Astrocyte (in vitro differentiated cells and primary cell): ENCODE data around the gene HAS3. TPM values are rescaled to one million over a fixed set of nuclear protein-coding genes. Genes with fewer than 3 reads are reported as not detected.

Source experiments
- DNase-seq: peaks from one replicate; pipeline ENCODE4 v3.0.0-alpha.2; 2010; ENCODE audit warnings: low read depth
- FAIRE-seq: peaks from 2 replicates; lab custom pipeline; 2011; peaks lifted over from hg19 to GRCh38; lab: Jason Lieb, UNC
- H2AFZ ChIP-seq: 2 replicates; pipeline ENCODE4 v1.6.0; 2012; ENCODE audit warnings: low read depth, low read length, inconsistent platforms
- H3K27ac ChIP-seq: 2 replicates; pipeline ENCODE4 v1.5.1; 2011; ENCODE audit warnings: low read depth, low read length, inconsistent platforms
- H3K27me3 ChIP-seq: 2 replicates; pipeline ENCODE4 v1.6.0; 2011; ENCODE audit warnings: low read length, inconsistent platforms; ENCODE audit not compliant: insufficient read depth
- H3K36me3 ChIP-seq: 2 replicates; pipeline ENCODE4 v1.5.1; 2011; ENCODE audit warnings: low read length, inconsistent platforms; ENCODE audit not compliant: insufficient read depth
- H3K4me1 ChIP-seq: 2 replicates; pipeline ENCODE4 v1.5.1; 2011; ENCODE audit warnings: low read length, inconsistent platforms; ENCODE audit not compliant: insufficient read depth
- H3K4me2 ChIP-seq: 2 replicates; pipeline ENCODE4 v1.6.0; 2012; ENCODE audit warnings: low read length, inconsistent platforms
- H3K4me3 ChIP-seq: 2 replicates; pipeline ENCODE4 v1.5.1; 2011; ENCODE audit warnings: low read depth, mild to moderate bottlenecking, low read length, inconsistent platforms; ENCODE audit not compliant: insufficient read depth
- H3K79me2 ChIP-seq: 2 replicates; pipeline ENCODE4 v1.6.0; 2012; ENCODE audit warnings: mild to moderate bottlenecking, low read length, inconsistent platforms; ENCODE audit not compliant: insufficient read depth
- H3K9ac ChIP-seq: 2 replicates; pipeline ENCODE4 v1.6.0; 2012; ENCODE audit warnings: mild to moderate bottlenecking, low read length, inconsistent platforms
- H3K9me3 ChIP-seq: 2 replicates; pipeline ENCODE4 v1.5.1; 2012; ENCODE audit warnings: low read depth, mild to moderate bottlenecking, low read length, inconsistent platforms; ENCODE audit not compliant: insufficient read depth
- H4K20me1 ChIP-seq: 2 replicates; pipeline ENCODE4 v1.6.0; 2012; ENCODE audit warnings: low read length, inconsistent platforms; ENCODE audit not compliant: insufficient read depth
- H3K27ac Mint-ChIP-seq: one replicate; pipeline ENCODE4 v1.8.0; 2021; ENCODE audit warnings: mild to moderate bottlenecking, mixed read lengths; ENCODE audit not compliant: unreplicated experiment
- H3K27me3 Mint-ChIP-seq: one replicate; pipeline ENCODE4 v1.8.0; 2021; ENCODE audit warnings: low read depth, mixed read lengths; ENCODE audit not compliant: unreplicated experiment
- H3K36me3 Mint-ChIP-seq: one replicate; pipeline ENCODE4 v1.8.0; 2021; ENCODE audit warnings: low read depth, mixed read lengths; ENCODE audit not compliant: unreplicated experiment
- H3K4me1 Mint-ChIP-seq: one replicate; pipeline ENCODE4 v1.8.0; 2021; ENCODE audit warnings: low read depth, mixed read lengths; ENCODE audit not compliant: unreplicated experiment
- H3K4me3 Mint-ChIP-seq: one replicate; pipeline ENCODE4 v1.8.0; 2021; ENCODE audit warnings: mild to moderate bottlenecking, moderate library complexity, mixed read lengths; ENCODE audit not compliant: unreplicated experiment
- H3K9me3 Mint-ChIP-seq: one replicate; pipeline ENCODE4 v1.8.0; 2021; ENCODE audit warnings: mild to moderate bottlenecking, mixed read lengths; ENCODE audit not compliant: unreplicated experiment
- CTCF ChIP-seq: IDR thresholded peaks from 2 replicates; pipeline ENCODE4 v1.5.1; 2011; ENCODE audit warnings: low read depth, mild to moderate bottlenecking, inconsistent platforms, low read length, moderate library complexity; ENCODE audit not compliant: insufficient read depth
- EZH2 ChIP-seq: IDR thresholded peaks from 2 replicates; pipeline ENCODE4 v1.6.1; 2012; ENCODE audit warnings: mild to moderate bottlenecking, low read length, inconsistent platforms; ENCODE audit not compliant: insufficient read depth
- total RNA-seq: library from RNA; stranded (reverse); gene quantifications from 2 replicates; pipeline ENCODE4 v1.2.1, GENCODE V29; 2021

Gene HAS3
- total RNA-seq, 1 donor from 2014 or later: 2.0 TPM

- H3K4me3 ChIP-seq: no peak overlapping the region
- H3K27me3 Mint-ChIP-seq: no peaks in the 10 kb centered on the region
- no peaks in the 10 kb centered on the region for H3K9me3 Mint-ChIP-seq
- peaks cover 13% of the 10 kb centered on the region for H3K36me3 ChIP-seq
- H3K79me2 ChIP-seq: peaks cover 3% of the 10 kb centered on the region
- no peak overlapping the region for H3K4me3 Mint-ChIP-seq
- DNase-seq (no peak), FAIRE-seq (no peak)
- peaks cover 72% of the 10 kb centered on the region for H4K20me1 ChIP-seq
- no peaks in the 10 kb centered on the region for H3K9me3 ChIP-seq
- H3K27ac Mint-ChIP-seq: no peak overlapping the region
- no peak overlapping the region for H3K9ac ChIP-seq
- H3K4me2 ChIP-seq: no peak overlapping the region
- H3K4me1 Mint-ChIP-seq: no peaks in the 10 kb centered on the region
- H3K27ac ChIP-seq: no peak overlapping the region
- H2AFZ ChIP-seq: no peak overlapping the region
- TF ChIP-seq CTCF (no peak), EZH2 (no peak)
- H3K4me1 ChIP-seq: no peaks in the 10 kb centered on the region
- H3K27me3 ChIP-seq: no peaks in the 10 kb centered on the region
- H3K36me3 Mint-ChIP-seq: peaks cover 38% of the 10 kb centered on the region
Measured at GRCh38 chr16:69115361-69115760, 9.9 kb downstream of the HAS3 start.

- Histone ChIP-seq H3K4me2 (no peak overlapping the region), H3K9me3 (no peaks in the 10 kb centered on the region), H3K27ac (no peak overlapping the region), H3K79me2 (peaks cover 3% of the 10 kb centered on the region), H3K9ac (no peak overlapping the region), H3K4me1 (no peaks in the 10 kb centered on the region), H2AFZ (no peak overlapping the region), H3K36me3 (peaks cover 15% of the 10 kb centered on the region), H3K4me3 (no peak overlapping the region), H4K20me1 (peaks cover 77% of the 10 kb centered on the region), H3K27me3 (no peaks in the 10 kb centered on the region)
- H3K36me3 Mint-ChIP-seq: peaks cover 37% of the 10 kb centered on the region
- H3K4me3 Mint-ChIP-seq: no peak overlapping the region
- H3K27me3 Mint-ChIP-seq: no peaks in the 10 kb centered on the region
- no peaks in the 10 kb centered on the region for H3K9me3 Mint-ChIP-seq
- TF ChIP-seq EZH2 (no peak), CTCF (no peak)
- FAIRE-seq: no peak
- DNase-seq: no peak
- no peak overlapping the region for H3K27ac Mint-ChIP-seq
- H3K4me1 Mint-ChIP-seq: no peaks in the 10 kb centered on the region
Measured at GRCh38 chr16:69115837-69116236, 10.4 kb downstream of the HAS3 start.

GRCh38 chr16:69116256-69116875 is 10.9 kb downstream of the HAS3 start:
- H3K9ac ChIP-seq: no peak overlapping the region
- no peak overlapping the region for H3K4me3 Mint-ChIP-seq
- DNase-seq (no peak), FAIRE-seq (no peak)
- no peaks in the 10 kb centered on the region for H3K27me3 ChIP-seq
- no peak overlapping the region for H3K27ac Mint-ChIP-seq
- peaks cover 77% of the 10 kb centered on the region for H4K20me1 ChIP-seq
- H3K27ac ChIP-seq: no peak overlapping the region
- no peaks in the 10 kb centered on the region for H3K9me3 Mint-ChIP-seq
- H3K36me3 ChIP-seq: peaks cover 15% of the 10 kb centered on the region
- no peak overlapping the region for H3K4me3 ChIP-seq
- no peaks in the 10 kb centered on the region for H3K4me1 ChIP-seq
- no peaks in the 10 kb centered on the region for H3K27me3 Mint-ChIP-seq
- H3K9me3 ChIP-seq: no peaks in the 10 kb centered on the region
- H3K36me3 Mint-ChIP-seq: peaks cover 38% of the 10 kb centered on the region
- no peaks in the 10 kb centered on the region for H3K4me1 Mint-ChIP-seq
- no peak overlapping the region for H2AFZ ChIP-seq
- H3K4me2 ChIP-seq: no peak overlapping the region
- H3K79me2 ChIP-seq: peaks cover 3% of the 10 kb centered on the region
- TF ChIP-seq EZH2 (no peak), CTCF (no peak)
